T47D (cell line): Measurements from ENCODE around the gene KIR2DL4.
"Not testable (repeated sequence)": the region's sequence is repeated elsewhere in the genome, so short reads cannot be mapped to it uniquely, and the experiment has no call there.

Experiments
- DNase-seq, 2 experiments: peaks; one replicate each; pipeline versions ENCODE4 v3.0.0 to v3.0.0-alpha.2; 2011 to 2012; ENCODE audit warnings: low read depth in 1 of 2, low spot score in 1 of 2
- JUND ChIP-seq: IDR thresholded peaks from 2 replicates; pipeline ENCODE4 v1.6.1; 2012; ENCODE audit warnings: low read depth
- in situ Hi-C: cut with HindIII; loops from 2 replicates; pipeline ENCODE4 v1.10.0; 2016; ENCODE audit warnings: low sequenced_read_pairs, low pct_unique_long_range_greater_than_20kb

The KIR2DL4 gene

DNA sequence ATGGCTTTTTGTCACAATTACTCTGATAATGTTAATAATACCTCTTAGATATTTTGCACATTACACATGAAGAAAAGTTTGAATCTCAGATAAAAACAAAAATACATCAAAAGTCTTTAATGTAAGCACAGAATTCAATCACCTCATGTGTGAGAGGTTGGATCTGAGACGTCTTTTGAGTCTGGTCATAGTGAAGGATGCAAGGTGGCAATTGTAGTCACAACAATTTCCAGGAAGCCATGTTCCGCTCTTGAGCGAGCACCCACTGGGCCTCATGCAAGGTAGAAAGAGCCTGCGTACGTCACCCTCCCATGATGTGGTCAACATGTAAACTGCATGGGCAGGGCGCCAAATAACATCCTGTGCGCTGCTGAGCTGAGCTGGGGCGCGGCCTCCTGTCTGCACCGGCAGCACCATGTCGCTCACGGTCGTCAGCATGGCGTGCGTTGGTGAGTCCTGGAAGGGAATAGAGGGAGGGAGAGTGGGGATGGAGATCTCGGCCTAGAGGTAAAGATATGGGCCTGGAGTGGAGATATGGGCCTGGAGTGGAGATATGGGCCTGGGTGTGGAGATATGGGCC, 46.7 kb downstream of the KIR2DL4 start, which contains the start of gene KIR3DL2:
Gene KIR3DL2, plus strand, starts transcription at position 383 of the 580 bp plus-strand sequence. Its CDS starts 33 bp downstream, at position 416.
- DNase-seq, in situ Hi-C loops: not testable (repeated sequence)

GRCh38 chr19:54850930-54851329, 47.5 kb downstream of the KIR2DL4 start:
- DNase-seq: no peak
- in situ Hi-C loops: no loop called here
- no peak for TF ChIP-seq JUND

- in situ Hi-C loops: no loop called here
- no peak for TF ChIP-seq JUND
- no peak for DNase-seq
Measured at GRCh38 chr19:54851353-54851752, 47.9 kb downstream of the KIR2DL4 start.

GRCh38 chr19:54855241-54855640, 51.8 kb downstream of the KIR2DL4 start:
- DNase-seq, in situ Hi-C loops: not testable (repeated sequence)

- DNase-seq, in situ Hi-C loops: not testable (repeated sequence)
Measured at GRCh38 chr19:54858476-54858875, 55.1 kb downstream of the KIR2DL4 start.

- DNase-seq, in situ Hi-C loops: not testable (repeated sequence)
Measured at GRCh38 chr19:54859421-54859820, 56.0 kb downstream of the KIR2DL4 start.

GRCh38 chr19:54863459-54863858, 60.0 kb downstream of the KIR2DL4 start:
- in situ Hi-C loops: not testable (repeated sequence)

More at GRCh38 chr19:54863459-54863858, 60.0 kb downstream of the KIR2DL4 start:
- DNase-seq: not testable (repeated sequence)
